Stimulated activated CD8-positive, alpha-beta memory T cell treated with anti-CD3 and anti-CD28 coated beads, Interleukin-15, amount 100 ng/mL, for 4 hours (primary cell): ENCODE measurements around the gene ACKR2.
A peak's percentile ranks its signal among the peaks of the same experiment; 100 is the strongest.

Experiments used
- DNase-seq, 2 donors: peaks; one replicate each; pipeline ENCODE4 v3.0.0-alpha.2; 2020; ENCODE audit warnings: low read depth in 2 of 2

ACKR2 gene, protein sequence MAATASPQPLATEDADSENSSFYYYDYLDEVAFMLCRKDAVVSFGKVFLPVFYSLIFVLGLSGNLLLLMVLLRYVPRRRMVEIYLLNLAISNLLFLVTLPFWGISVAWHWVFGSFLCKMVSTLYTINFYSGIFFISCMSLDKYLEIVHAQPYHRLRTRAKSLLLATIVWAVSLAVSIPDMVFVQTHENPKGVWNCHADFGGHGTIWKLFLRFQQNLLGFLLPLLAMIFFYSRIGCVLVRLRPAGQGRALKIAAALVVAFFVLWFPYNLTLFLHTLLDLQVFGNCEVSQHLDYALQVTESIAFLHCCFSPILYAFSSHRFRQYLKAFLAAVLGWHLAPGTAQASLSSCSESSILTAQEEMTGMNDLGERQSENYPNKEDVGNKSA

DNA sequence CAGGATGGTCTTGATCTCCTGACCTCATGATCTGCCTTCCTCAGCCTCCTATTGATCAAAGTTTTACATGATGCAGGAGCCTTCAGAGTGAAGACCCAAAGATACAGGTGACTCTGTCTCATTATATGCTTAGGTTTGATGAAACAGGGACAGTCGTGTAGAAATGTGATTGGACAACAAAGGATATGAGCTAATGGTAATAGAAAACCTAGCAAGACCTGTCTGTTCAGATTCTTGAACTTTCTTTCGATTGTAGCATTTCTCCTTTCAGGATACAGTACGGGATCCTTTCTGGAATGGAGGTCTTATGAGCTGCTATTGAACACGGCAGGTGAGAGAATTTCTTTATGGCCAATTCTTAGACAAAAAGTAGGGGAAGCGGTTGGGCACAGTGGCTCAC is at the start of gene ACKR2:
ACKR2 (plus strand) TSS at position 244 of the 400 bp plus-strand sequence. CDS start 55,058 bp downstream, outside the sequence.
- DNase-seq, result no peak

DNA sequence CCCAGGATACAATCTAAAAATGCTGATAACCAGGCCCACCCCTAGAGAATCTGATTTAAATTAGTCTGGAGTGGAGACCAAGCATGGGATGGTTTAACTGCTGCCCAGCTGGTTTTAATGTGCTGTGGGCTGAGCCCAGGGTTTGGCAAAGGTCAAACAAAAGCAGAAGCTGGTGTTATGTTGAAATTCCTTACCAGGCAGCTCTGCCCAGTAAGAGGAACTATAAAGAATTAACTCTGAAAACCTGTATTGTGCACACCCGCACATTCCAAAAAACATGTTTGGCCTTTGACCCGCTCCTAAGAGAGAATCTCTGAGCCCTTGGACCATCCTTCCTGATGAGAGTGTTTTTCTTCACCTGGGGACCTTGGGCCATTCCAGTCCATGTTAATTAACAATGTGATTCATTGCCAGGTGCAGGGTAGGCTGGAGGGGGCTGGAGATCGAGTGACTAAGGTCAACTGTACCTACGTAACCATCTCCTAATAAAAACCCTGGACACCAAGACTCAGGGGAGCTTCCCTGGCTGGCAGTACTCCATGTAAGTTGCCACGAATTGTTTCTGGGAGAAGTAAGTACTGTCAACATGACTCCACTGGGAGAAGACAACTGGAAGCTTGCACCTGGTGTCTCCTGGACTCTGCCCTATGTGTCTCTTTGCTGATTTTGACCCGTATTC is 47.1 kb upstream of the ACKR2 start:
- DNase-seq, result no peak

DNA sequence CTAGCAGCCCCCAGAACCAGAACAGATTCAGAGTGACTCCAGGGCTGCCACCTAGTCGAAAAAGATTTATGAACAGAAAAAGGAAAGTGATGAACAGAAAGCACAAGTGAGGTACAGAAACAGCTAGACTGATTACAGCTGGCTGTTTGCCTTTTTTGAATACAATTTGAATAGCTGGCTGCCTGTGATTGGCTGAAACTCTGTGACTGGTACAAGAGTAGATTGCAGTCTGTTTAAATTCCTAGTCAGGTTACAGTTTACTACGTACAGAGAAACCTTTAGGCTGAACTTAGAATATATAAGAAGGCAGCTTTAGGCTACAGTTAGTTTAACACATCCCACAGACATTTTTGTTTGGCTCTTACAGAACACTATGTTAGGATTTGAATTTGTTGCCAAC is 46.2 kb upstream of the ACKR2 start:
- DNase-seq, result no peak

DNA sequence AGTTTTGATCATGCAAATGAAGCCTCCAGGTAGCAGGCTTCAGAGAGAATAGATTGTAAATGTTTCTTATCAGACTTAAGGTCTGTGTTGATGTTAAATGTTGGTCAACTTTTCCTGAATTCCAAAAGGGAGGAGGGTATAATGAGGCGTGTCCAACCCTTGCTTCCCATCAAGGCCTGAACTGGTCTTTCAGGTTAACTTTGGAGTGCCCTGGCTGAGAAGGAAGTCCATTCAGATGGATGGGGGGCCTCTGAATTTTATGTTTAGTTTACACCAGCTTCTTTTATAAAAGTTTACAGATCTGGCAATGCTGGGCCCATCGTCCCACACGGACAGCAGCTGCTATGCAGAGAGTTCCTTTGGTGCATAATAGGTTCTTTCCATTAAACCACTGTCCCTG is 45.1 kb upstream of the ACKR2 start:
- DNase-seq, result no peak

DNA sequence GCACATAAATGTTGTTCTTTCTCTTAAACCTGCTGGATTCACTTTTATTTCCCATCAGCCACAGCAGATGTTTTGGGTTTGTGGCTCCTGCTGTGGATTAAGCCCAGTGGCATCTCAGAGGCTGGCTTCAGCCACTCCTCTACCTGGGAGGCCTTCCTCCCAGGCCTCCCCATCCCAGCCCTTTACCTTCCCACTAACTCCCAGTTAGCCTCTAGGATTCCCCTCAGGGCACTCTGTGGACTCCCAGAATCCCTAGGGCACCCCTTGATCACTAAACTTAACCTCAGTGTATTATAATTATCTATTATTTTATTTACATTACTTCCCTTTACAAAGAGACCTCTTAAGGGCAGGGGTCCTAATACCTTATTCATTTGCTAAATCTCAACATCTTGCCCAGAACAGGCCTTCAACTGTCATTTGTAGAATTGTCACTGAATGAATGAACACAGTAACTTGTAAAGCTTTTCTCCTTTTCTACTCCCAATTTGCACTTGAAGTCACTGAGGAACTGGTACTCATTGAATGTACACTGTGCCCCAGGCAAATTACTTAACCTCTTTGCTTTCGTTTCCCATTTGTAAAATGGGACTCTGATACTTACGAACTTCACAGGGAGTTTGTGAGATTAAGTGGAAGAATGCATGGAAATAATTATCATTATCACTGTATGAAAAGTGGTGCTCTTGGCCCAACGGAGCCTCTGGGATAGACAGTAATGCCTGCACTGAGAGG is 44.5 kb upstream of the ACKR2 start:
- no peak for DNase-seq

DNA sequence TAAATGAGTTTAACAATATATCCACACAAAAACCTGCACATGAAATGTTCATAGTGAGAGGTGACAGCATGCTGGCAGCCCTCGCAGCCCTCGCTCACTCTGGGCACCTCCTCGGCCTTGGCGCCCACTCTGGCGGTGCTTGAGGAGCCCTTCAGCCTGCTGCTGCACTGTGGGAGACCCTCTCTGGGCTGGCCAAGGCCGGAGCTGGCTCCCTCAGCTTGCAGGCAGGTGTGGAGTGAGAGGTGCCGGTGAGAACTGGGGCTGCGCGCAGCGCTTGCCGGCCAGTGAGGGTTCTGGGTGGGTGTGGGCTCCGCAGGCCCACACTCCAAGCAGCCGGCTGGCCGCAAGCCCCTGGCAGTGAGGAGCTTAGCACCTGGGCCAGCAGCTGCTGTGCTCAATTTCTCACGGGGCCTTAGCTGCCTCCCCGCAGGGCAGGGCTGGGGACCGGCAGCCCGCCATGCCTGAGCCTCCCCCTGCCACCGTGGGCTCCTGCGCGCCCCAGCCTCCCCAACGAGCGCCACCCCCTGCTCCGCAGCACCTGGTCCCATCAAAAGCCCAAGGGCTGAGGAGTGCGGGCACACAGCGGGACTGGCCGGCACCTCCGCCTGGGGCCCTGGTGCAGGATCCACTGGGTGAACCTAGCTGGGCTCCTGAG is 39.6 kb upstream of the ACKR2 start:
- no peak for DNase-seq

DNA sequence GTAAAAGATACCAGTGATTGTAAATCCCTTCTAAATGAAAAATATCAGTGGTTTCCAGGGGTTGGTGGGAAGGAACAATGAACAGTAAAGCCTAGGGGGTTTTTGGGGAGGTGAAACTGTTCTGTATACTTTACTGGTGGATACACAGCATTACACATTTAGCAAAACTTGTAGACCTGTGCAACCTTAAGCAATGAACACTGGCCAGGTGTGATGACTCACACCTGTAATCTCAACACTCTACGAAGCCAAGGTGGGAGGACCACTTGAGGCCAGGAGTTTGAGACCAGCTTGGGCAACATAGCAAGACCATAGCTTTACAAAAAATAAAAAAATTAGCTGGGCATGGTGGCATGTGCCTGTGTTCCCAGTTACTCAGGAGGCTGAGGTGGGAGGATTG is 38.0 kb upstream of the ACKR2 start:
- no peak for DNase-seq

DNA sequence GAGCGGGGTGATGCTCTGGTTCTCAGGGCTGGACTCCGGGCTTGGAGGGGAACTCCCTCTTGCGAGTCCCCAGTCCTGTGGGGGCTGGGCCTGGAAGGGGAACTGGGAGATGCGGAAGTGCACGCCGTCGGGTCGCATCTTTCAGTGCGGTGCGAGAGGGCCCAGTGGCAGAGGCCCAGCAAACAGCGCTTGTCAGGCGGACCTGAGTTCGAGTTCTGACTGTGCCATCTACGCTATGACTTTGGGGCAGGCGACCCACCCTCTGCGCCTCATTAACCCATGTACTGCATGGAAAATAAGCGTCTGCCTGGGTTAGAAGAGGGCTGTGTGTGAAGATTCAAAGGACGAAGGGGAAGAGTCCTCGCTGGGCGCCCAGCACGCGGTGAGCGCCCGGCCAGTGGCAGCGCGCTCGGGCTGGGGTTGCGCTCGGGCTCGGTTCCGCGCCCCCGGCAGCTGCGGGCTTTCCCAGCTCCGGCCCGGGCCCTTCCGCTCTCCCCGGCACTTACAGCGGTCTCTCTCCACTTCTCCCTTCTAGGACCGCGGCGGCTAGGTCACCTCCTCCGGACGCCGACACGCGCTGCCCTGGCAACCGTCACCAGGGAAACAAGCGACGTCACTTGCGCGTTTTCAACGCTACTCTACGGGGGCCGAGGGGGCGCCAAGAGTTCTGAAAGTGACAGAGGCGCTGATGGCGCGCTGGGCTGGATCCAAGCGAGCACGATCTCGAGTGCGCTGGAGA is 36.4 kb upstream of the ACKR2 start, which contains the start of gene CCDC13:
CCDC13 (minus strand) TSS at position 584 of the 739 bp plus-strand sequence. CDS start 14,908 bp downstream, outside the sequence.
- peak; percentile 74 to 83 for DNase-seq

DNA sequence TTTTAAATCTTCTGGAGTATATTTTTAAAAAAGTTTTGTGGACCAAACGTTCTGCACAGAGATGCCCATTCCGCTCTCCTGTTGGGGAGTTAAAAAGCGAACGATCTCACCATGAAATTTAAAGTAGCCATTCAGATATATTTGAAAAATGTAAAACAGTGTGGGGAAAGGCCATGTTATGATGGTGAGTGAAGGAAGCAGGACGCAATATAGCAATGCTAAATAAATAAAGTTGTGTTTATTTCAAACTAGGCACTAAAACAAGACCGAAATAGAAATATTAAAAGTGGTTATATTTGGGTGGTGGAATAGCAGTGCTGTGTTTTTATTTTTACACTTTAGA is 35.9 kb upstream of the ACKR2 start:
- DNase-seq, result no peak

DNA sequence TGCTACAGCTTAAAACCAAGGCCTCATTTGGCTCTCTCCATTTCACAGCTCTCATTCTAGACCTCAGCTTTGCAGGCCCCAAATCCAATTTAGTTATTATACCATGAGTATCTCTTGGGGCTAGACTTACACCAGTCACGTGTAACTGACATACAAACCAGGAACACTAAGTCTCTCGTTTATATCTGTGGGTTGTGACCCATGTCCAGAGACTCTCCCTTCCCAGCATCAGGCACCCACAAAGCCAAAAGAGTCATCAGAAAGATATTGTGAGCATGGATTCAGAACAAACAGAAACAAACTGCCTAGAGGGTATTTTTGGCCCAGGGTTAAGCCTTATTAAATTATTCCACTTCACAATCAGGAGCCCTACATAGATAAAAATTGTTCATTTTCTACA is 30.6 kb upstream of the ACKR2 start:
- no peak for DNase-seq

DNA sequence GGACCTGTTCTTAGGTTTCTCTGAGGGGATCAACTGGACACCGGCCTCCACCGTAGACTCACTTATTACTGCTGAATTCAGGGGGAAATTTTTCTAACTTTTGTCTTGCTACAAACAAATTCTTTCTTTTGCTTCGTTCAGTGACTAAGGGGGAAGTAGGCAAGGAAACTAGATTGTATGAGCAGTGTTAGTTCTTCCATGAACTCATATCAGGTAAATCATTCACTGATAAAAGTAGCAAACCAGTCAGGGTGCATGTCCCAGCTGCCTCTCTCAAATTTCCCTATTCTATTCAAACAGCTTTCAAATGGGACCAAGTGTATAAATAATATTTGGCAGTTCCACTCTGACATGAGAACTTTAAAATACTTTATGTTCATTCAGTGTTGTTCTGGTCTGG is 28.8 kb upstream of the ACKR2 start:
- no peak for DNase-seq

DNA sequence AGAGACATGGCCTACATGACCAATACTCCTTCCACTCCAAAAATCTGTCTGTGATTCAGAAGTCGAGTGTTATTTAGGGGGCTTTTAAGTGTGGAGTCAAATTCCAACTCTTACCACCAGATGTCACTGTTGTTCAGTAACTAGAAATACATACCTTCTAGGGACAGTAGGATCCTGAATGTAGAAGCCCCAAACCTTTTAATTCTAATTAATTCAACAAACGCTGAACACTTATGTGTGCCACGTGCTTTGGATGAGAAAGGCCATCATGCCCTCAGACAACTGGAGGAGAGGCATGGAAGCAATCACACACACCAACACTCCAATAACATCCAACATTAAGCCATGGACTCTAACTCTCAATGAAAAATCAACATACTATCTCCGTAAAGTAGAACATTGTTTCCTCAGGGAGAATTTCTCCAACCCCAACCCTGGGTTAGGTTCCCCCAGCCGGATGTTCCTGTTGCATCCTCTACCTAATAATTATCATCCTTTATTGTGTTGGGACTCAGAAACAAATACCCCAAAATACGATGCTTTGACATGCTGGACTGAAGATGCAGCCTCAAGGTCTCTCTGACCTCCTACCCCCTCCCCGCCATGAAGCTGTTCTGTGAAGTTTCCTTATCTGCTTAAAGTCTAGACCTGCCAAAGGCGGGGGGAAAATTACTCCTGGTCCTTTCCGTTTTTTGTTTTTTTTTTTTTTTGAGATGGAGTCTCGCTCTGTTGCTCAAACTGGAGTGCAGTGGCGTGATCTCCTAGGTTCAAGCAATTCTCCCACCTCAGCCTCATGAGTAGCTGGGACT is 28.1 kb upstream of the ACKR2 start:
- DNase-seq, result no peak

DNA sequence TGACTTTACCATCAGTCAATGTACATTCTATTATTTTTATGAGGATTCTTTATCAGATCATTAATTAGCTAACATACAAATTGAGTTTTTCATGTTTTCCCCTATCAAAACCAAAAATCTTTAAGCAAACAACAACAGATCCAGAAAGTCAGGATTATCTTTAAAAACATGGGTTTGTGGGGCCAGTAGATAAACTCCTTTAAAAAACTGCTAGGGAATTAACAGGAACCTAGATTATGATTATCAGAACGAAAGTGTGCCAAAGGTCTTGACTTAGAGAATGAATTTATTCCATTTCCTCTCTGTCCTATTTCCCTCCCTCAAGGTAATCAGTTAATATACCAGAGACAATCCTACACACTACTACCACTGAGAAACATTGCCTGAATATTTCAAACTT is 23.0 kb upstream of the ACKR2 start:
- no peak for DNase-seq

DNA sequence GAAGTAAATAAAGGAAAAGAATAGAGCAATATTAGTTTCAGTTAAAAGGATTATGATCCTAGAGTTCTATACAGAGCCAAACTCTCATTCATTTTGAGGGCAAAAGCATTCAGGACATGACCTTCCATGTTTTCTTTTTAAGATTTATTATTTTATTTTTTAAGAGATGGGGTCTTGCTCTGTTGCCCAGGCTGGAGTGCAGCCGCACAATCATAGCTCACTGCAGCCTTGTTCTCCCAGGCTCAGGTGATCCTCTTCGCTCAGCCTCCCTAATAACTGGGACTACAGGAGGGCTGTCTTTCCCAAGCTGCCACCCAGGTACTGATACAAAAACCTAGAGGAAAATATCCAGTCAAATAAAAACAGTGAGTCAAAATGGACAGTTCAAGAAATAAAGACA is 22.6 kb upstream of the ACKR2 start:
- no peak for DNase-seq

DNA sequence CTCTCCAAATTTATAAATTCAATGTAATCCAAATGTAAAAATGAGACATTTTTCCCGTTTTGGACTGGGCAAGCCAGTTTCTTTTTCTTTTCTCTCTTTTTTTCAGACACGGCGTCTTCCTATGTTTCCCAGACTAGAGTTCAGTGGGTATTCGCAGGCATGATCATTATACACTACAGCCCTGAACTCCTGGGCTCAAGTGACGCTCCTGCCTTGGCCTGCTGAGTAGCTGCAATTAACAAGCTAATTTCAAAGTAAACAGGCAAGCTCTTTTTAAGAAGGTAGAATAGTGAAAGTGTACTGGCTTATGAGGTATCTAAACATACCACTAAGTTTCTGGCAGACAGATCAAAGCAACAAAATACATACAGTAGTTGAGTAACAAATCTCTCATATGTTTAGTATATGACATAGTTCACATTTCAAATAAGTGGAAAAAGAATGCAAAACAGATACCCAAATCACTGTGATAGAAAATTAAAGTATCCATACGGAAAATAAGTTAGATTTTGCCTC is 18.5 kb upstream of the ACKR2 start:
- no peak for DNase-seq

DNA sequence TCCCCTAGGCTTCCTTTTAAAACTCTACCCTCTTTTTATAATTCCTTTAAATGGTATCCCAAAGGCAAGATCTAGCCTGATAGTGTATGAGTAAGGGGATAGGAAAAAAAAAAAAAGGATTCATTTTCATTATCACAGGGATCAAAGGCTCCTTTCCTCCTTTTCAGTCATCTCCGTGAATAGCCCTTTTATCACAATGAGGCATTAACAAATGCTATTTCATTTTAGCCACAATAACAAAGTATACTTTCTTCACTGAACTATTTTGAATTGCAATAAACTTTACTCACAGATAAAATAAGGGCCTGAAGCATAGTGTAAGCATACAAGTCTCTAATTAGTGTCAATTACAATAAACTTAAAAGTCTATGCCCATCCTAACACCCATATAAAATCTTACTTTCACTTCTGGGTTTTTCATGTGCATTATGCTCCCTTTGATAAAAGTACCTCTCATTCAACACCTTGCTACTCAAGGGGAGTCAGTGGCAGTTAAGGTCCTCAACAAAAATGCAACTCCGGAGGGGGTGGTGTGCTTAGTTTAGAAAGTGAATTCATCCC is 13.5 kb upstream of the ACKR2 start:
- no peak for DNase-seq

DNA sequence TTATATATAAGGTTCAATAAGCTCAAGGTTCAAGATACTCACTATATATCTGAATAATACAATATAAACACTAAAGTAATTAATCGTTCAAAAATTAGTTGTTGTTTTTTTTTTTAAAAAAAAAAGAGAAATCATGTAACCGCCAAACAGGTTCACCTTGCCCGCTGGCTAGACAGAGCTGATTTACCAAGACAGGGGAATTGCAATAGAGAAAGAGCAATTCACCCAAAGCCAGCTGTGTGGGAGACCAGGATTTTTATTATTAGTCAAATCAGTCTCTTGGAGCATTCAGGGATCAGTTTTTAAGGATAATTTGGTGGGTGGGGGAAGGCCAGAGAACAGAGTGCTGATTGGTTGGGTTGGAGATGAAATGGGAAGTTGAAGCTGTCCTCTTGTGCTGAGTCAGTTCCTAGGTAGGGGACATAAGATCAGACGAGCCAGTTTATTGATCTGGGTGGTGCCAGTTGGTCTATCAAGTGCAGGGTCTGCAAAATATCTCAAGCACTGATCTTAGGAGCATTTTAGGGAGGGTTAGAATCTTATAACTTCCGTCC is 12.8 kb upstream of the ACKR2 start:
- no peak for DNase-seq

DNA sequence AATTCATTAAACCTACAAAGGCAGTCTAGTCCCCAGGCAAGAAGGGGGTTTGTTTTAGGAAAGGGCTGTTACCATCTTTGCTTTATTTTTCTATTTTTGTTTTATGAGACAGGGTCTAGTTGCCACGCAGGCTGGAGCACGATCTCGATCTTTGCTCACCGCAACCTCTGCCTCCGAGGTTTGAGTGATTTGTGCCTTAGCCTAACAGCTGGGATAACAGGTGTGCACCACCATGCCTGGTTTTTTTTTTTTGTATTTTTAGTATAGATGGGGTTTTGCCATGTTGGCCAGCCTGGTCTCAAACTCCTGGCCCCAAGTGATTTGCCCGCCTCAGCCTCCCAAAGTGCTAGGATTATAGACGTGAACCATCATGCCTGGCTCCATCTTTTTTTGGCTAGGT is 9.9 kb upstream of the ACKR2 start:
- no peak for DNase-seq

DNA sequence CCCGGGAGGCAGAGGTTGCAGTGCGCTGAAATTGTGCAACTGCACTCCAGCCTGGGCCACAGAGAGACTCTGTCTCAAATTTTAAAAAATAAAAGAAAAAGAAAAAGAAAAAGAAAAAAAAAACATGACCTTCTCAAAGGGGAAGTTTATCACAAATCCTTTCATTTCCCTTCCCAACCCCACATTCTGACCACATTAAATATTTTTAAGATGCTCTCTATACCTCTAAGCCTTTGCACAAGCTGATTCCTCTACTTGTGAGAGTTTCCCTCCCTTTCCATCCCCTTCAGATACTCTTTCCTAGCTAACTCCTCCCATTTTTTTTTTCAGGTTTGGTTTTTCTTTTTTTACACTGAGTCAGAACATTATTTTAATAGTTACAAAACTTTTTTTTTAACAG is 9.0 kb upstream of the ACKR2 start:
- no peak for DNase-seq
